DMS53 treated with DMSO at 0.1 percent for 48 hours (cell line): Measurements from ENCODE around the gene CTPS1.

Experiments
- DNase-seq: peaks from one replicate; lab custom pipeline; 2025; ENCODE audit not compliant: unreplicated experiment; lab: John Stamatoyannopoulos, UW

The CTPS1 gene

DNA sequence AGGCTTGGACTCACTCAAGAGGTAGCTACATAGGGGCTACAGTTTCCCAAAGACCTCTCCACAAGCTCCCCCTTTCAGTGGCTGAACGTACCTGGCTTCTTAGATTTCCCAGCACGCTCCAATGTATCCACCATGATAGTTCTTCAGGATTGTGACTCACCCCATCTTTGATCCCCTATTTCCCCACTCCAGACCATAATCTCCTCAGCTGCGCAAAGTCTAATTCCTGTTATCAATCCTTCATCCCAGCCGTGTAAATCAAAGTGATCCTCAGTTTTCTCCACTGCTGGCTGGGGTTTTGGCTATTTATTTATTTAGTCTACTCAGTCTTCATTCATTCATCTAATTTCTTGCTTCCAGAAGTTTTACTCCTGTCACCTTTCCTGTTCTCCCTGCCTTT, 13.1 kb upstream of the CTPS1 start:
- DNase-seq = no peak

DNA sequence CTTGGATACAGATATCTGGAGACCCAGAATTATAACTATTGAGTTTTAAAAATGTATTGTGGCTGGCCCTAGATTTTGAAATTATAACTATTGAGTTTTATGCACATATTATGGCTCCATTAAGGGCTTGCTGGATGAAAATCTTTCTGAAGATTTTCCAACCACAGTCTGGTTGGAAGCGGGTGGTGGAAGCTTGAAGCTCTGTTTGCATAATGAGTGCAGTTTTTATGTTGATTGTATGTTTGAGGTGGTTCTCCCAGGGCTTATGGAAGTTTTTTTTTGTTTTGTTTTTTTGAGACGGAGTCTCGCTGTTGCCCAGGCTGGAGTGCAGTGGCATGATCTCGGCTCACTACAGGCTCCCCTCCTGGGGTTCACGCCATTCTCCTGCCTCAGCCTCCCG, 10.1 kb upstream of the CTPS1 start:
- DNase-seq = no peak

DNA sequence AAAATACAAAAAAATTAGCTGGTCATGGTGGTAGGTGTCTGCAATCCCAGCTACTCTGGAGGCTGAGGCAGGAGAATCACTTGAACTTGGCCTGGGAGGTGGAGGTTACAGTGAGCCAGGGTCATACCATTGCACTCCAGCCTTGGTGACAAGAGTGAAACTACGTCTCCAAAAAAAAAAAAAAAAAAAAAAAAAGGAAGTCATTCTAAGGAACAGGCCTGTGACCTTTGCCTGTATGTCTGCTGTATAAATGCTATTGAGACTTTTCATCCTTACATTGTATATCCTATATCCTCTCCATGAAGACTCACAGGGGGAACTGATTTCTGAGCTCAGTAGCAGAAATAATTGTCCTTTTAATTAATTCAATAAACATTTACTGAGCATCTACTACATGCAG, 7.5 kb upstream of the CTPS1 start:
- no peak for DNase-seq

GRCh38 chr1:40973912-40974311, 5.6 kb upstream of the CTPS1 start:
- DNase-seq = no peak

GRCh38 chr1:40974945-40975344, 4.6 kb upstream of the CTPS1 start:
- no peak for DNase-seq

GRCh38 chr1:40976952-40977690, 2.4 kb upstream of the CTPS1 start:
- no peak for DNase-seq

- DNase-seq = no peak
Observed at GRCh38 chr1:40977716-40978115, 1.8 kb upstream of the CTPS1 start.

GRCh38 chr1:40978886-40979240, 633 bp upstream of the CTPS1 start:
- DNase-seq = no peak

- DNase-seq = no peak
Observed at GRCh38 chr1:40980068-40980452, 564 bp downstream of the CTPS1 start.

- DNase-seq = peak; percentile 32
Observed at GRCh38 chr1:40980453-40981121, 1.1 kb downstream of the CTPS1 start.

DNA sequence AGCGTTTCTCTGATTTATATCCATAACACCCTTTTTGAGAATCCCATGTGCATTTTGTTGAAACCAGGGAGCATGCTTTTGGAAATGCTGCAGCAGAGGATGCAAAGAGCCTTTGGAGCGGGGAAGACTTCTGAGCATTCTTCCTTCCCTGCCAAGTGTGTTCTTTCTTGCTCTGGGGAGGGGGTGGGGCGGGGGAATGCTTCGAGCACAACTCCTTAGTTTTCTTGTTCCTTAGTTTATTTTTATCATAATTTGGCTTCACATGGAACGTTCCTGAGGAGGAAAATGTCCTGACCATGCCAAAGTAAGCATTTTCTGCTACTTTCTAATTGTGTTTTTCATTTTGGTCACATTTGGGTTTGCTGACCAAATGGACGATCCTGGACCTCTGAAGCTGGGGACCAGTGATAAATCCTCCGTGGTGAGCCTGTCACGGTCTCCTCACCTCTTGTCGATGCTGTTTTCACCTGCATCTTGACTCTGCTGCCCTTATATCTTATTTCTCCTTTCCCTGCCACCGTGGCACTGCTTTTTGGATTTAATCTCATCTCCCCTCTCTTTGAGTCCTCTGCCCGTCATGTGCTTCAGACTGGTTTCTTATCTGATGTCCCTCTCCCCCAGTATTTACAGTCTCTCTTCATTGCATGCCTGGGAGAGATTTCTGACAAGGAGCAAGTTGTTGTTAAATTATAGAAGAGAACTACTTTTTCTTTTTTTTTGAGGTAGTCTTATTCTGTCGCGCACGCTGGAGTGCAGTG, 2.4 kb downstream of the CTPS1 start:
- DNase-seq = no peak

DNA sequence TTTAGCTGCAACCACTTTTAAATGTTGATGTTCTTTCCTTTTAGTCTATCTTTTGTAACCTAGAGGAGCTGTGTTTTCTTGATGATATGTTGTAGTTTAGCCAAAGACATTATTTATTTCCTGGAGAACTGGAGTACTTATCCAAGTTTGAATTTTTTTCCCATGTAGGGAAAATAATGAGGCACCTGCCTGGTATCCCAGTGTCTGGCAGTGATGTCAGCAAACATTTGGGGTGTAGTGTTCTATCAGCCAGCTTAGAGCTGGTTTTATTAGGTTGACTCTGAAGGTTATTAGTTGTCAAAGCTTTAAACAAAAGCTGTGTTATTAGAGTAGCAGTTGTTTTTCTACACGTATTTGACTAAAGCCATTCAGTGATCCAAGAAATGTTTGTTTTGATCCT, 3.2 kb downstream of the CTPS1 start:
- no peak for DNase-seq

- DNase-seq = no peak
Observed at GRCh38 chr1:40983286-40983685, 3.8 kb downstream of the CTPS1 start.

DNA sequence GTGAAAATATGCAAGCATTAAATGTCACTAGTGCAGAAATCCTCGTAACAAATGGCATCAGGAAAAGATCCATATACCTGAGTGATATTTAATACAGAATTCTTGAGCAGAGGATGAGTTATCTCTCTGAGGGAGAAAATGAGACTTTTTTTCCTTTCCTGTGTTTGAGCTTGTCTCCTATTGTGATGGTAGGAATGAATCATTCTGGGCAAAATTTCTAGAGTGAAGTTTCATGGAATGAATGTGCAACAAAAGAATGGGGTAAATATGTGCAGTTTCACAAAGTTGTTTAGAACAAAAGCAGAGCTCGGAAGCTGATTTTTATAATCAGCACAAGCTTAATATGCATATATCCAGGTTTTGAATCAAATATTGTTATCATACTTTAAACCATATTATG, 4.6 kb downstream of the CTPS1 start:
- no peak for DNase-seq

GRCh38 chr1:40984531-40984930, 5.0 kb downstream of the CTPS1 start:
- no peak for DNase-seq

DNA sequence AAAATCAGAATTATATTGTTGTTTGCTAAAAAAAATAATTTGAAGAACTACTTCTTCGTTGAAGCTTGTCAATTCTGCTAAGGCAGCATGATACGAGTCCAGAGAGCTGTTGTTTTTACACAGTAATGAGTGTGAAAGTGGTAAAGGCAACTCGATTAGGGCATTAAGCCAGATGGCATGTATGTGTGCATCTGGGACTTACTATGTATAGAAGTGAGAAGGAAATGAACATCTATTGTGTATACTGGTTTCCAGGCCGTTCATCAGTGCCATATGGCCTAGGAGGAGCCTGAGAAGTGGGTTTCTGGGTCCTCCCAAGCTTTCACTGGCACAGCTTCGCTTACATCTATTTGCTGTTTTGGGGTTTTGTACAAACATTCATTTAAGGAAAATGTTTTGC, 5.7 kb downstream of the CTPS1 start:
- no peak for DNase-seq

GRCh38 chr1:40985875-40986274, 6.4 kb downstream of the CTPS1 start:
- no peak for DNase-seq

DNA sequence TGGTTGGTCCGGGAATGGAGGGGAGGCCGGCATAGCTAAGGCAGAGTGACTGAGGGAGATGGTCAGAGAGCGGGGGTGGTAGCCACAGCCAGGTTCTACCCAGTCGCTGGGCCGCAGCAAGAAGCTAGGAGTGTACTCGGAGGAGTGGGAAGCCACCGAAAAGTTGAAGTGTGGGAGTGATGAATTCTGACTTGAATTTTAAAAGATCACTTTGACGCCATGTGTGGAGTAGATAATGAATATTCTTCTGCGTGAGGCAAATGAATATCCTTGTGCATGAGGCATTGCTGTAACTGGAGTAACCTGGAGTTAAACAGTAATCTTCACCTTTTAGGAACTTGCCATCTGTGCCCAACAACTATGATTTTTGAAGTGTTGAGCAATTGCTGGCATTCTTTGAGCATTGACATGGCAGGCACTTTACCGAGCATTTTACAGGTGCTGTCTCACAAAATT, 6.9 kb downstream of the CTPS1 start:
- DNase-seq = no peak

DNA sequence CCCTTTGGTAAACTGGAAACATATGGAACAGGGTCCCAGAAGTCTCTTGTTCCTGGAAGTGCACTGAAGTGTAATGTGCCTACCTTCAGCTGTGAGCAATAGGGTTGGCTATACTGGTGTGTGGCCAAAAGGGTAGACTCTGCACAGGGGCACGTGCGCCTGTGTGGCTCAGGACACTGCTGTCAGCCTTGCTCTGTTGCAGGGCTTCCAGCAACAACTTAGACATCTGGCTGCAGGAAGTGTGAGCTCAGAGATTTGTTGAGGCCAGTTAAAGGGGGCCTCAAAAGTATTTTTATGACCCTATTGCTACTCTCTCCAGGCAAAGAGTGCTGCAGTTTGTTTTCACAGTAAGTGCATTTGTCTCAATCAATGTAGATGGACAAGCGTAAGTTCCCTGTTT, 7.5 kb downstream of the CTPS1 start:
- DNase-seq = no peak

DNA sequence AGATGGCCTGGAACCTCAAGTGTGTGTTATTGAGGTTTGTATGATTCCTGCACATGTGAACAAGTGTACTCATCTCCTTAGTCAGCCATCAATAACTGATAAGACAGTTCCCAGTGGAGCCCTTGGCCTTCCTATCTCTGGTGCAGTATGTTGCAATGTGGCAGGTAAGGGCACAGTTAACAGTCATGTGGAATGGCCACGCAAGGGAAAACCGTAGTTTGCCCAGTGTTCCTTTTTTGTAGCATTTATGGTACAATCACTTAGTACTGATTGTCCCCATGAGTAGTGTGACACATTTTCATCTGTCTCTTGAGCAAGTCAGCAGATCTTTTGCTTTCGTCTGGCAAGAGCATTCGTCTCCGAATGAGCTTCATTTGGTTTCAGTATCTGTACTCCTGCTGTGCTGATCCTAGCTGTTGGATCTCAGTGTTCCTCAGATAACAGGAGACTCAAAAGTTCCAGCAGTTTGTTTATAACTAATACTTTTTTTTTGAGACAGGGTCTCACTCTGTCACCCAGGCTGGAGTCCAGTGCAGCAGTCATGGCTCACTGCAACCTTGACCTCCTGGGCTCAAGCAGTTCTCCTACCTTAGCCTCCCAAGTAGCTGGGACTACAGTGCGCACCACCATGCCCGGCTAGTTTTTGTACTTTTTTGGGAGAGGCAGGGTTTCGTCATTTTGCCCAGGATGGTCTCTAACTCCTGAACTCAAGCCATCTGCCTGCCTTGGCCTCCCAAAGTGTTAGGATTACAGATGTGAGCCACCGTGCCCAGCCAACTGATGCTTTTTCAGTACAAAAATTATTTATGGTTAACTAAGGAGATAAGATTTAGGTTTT, 8.2 kb downstream of the CTPS1 start:
- no peak for DNase-seq

- DNase-seq = no peak
Observed at GRCh38 chr1:40988280-40988679, 8.8 kb downstream of the CTPS1 start.
